ENCODE measurements around the gene LRRC7.

DNA sequence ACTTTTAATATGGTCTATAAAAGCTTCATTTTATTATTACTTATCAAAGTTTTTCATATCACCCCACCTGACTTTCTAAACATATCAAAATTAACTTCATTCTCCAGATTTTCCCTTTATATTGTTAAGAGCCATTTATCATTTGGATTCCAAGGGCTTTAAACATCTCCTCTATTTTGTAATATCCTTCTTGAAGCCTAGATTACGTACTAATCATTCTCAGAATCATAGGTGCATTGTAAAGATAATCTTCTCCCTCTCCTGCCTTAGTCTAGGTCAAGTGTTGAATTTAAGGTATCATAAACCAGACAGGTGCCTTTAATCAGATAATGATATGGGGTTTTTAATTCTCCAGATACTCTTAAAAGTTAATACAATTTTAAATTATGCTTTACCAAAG lies 509.3 kb downstream of the LRRC7 start:
- TF ChIP-seq POLR2A (IDR thresholded peaks at IDR 0.05) = no peak
- TF ChIP-seq, protein P1, sequence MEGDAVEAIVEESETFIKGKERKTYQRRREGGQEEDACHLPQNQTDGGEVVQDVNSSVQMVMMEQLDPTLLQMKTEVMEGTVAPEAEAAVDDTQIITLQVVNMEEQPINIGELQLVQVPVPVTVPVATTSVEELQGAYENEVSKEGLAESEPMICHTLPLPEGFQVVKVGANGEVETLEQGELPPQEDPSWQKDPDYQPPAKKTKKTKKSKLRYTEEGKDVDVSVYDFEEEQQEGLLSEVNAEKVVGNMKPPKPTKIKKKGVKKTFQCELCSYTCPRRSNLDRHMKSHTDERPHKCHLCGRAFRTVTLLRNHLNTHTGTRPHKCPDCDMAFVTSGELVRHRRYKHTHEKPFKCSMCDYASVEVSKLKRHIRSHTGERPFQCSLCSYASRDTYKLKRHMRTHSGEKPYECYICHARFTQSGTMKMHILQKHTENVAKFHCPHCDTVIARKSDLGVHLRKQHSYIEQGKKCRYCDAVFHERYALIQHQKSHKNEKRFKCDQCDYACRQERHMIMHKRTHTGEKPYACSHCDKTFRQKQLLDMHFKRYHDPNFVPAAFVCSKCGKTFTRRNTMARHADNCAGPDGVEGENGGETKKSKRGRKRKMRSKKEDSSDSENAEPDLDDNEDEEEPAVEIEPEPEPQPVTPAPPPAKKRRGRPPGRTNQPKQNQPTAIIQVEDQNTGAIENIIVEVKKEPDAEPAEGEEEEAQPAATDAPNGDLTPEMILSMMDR (IDR thresholded peaks at IDR 0.05) = no peak

Data from breast epithelium (tissue), 3 donors.